Trophoblast cell (in vitro differentiated cells and primary cell): ENCODE results near the gene PANK4.

Source experiments
- DNase-seq, 2 donors: peaks; one replicate each; pipeline ENCODE4 v3.0.0-alpha.2; 2016
- H2AFZ ChIP-seq: 2 replicates; pipeline ENCODE4 v1.6.1; 2013; ENCODE audit warnings: low read length, moderate library complexity, mild to moderate bottlenecking; ENCODE audit not compliant: insufficient read depth, poor library complexity
- H2AK5ac ChIP-seq: 2 replicates; pipeline ENCODE4 v1.6.1; 2013; ENCODE audit warnings: mild to moderate bottlenecking, low read length
- H2BK120ac ChIP-seq: 2 replicates; pipeline ENCODE4 v1.6.1; 2013; ENCODE audit warnings: low read length, mild to moderate bottlenecking, moderate library complexity; ENCODE audit not compliant: insufficient read depth, poor library complexity
- H2BK12ac ChIP-seq: 2 replicates; pipeline ENCODE4 v1.6.1; 2013; ENCODE audit warnings: mild to moderate bottlenecking, low read length, moderate library complexity
- H2BK5ac ChIP-seq: 2 replicates; pipeline ENCODE4 v1.6.1; 2013; ENCODE audit warnings: low read length, low read depth, moderate library complexity, mild to moderate bottlenecking; ENCODE audit not compliant: poor library complexity
- H3K14ac ChIP-seq: 2 replicates; pipeline ENCODE4 v1.6.1; 2013; ENCODE audit warnings: mild to moderate bottlenecking, low read length
- H3K18ac ChIP-seq: 2 replicates; pipeline ENCODE4 v1.6.1; 2013; ENCODE audit warnings: mild to moderate bottlenecking, low read length
- H3K23ac ChIP-seq: 2 replicates; pipeline ENCODE4 v1.6.1; 2013; ENCODE audit warnings: low read length
- H3K27ac ChIP-seq: 2 replicates; pipeline ENCODE4 v1.5.1; 2013; ENCODE audit warnings: low read depth, mild to moderate bottlenecking, inconsistent platforms, low read length, moderate library complexity
- H3K27me3 ChIP-seq: 2 replicates; pipeline ENCODE4 v1.6.1; 2013; ENCODE audit warnings: inconsistent platforms, mild to moderate bottlenecking, low read length, moderate library complexity; ENCODE audit not compliant: insufficient read depth
- H3K36me3 ChIP-seq, 2 experiments: 1 replicate in 1 of 2; 2 replicates in 1 of 2; pipeline ENCODE4 v1.6.1; 2013; ENCODE audit warnings: low read length in 2 of 2, mild to moderate bottlenecking in 2 of 2, moderate library complexity in 1 of 2; ENCODE audit not compliant: insufficient read depth in 2 of 2, control insufficient read depth in 1 of 2
- H3K4ac ChIP-seq: 2 replicates; pipeline ENCODE4 v1.6.1; 2013; ENCODE audit warnings: low read depth, mild to moderate bottlenecking, low read length, moderate library complexity
- H3K4me1 ChIP-seq, 2 experiments: 1 replicate in 1 of 2; 2 replicates in 1 of 2; pipeline ENCODE4 v1.6.1; 2013; ENCODE audit warnings: low read length in 2 of 2, mild to moderate bottlenecking in 2 of 2, moderate library complexity in 1 of 2; ENCODE audit not compliant: insufficient read depth in 2 of 2, control insufficient read depth in 1 of 2
- H3K4me2 ChIP-seq: 2 replicates; pipeline ENCODE4 v1.6.1; 2013; ENCODE audit warnings: inconsistent platforms, mild to moderate bottlenecking, low read length, moderate library complexity
- H3K4me3 ChIP-seq: 2 replicates; pipeline ENCODE4 v1.5.1; 2013; ENCODE audit warnings: mild to moderate bottlenecking, low read depth, low read length, inconsistent platforms
- H3K79me1 ChIP-seq: one replicate; pipeline ENCODE4 v1.6.1; 2013; ENCODE audit warnings: low read length
- H3K79me2 ChIP-seq: 2 replicates; pipeline ENCODE4 v1.6.1; 2013; ENCODE audit warnings: low read length, mild to moderate bottlenecking; ENCODE audit not compliant: control insufficient read depth, insufficient read depth, poor library complexity
- H3K9ac ChIP-seq: 2 replicates; pipeline ENCODE4 v1.6.1; 2013; ENCODE audit warnings: mild to moderate bottlenecking, low read length
- H3K9me3 ChIP-seq: 2 replicates; pipeline ENCODE4 v1.6.1; 2013; ENCODE audit warnings: low read depth, mild to moderate bottlenecking, control low read depth, inconsistent platforms, low read length; ENCODE audit not compliant: insufficient read depth
- H4K12ac ChIP-seq: 2 replicates; pipeline ENCODE4 v1.6.1; 2013; ENCODE audit warnings: low read depth, mild to moderate bottlenecking, low read length, moderate library complexity
- H4K8ac ChIP-seq: 2 replicates; pipeline ENCODE4 v1.6.1; 2013; ENCODE audit warnings: low read depth, mild to moderate bottlenecking, low read length, moderate library complexity
- H4K91ac ChIP-seq: one replicate; pipeline ENCODE4 v1.6.1; 2013; ENCODE audit warnings: low read depth, mild to moderate bottlenecking, low read length, moderate library complexity
- WGBS: extraction: QIAGEN DNeasy Blood & Tissue Kit; methylation state at CpG from one replicate; pipeline ENCODE4 v1.1.7; 2013; ENCODE audit warnings: missing lambda C conversion rate; ENCODE audit not compliant: insufficient read length, insufficient coverage; ENCODE audit errors: extremely low coverage; 5-methylcytosine and 5-hydroxymethylcytosine counted together

Gene PANK4

DNA sequence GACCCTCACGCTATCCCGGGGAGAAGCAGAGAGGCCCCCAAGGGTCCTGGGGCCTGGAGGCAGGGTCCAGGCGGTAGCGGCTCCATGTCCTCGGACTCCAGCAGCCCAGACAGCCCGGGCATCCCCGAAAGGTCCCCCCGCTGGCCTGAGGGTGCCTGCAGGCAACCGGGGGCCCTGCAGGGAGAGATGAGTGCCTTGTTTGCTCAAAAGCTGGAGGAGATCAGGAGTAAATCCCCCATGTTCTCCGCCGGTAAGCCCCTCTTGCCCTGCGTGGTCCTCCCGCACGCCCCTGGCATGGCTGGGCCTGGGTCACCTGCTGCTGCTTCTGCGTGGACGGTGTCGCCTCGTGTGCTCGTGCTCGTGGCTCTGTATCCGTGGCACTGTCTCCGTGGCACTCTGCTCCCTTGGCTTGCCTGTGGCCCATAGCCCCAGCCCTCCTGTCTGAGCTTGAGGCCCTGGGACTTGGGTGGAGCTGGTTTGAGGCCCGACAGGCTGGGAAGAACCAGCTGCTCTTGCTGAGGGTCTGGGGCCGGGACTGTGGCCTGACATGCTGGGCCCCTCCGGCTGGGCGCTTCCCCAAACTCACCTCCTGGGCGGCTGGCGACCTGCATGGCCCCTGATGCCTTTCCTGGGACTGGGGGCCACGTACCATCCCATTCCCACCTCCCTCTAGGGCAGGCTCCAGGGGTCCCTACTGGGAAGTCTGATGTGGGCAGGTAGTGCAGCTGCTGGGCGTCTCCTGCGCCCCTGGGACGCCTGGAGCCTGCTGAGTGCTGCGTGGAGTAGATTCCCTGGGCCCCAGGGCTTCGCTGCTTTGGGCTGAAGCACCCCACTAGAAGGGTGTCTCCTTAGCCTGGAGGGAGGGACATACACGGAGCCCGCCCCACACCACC is 23.5 kb downstream of the PANK4 start:
- Histone ChIP-seq H2BK12ac (no peak overlapping the region), H3K4ac (no peak overlapping the region), H3K18ac (no peak overlapping the region), H3K27ac (no peak overlapping the region), H4K91ac (no peak overlapping the region), H3K36me3 (peaks cover 2 to 6% of the 10 kb centered on the region in 2 experiments), H3K9me3 (peaks cover 5% of the 10 kb centered on the region), H3K27me3 (no peaks in the 10 kb centered on the region), H2AFZ (no peak overlapping the region), H3K14ac (no peak overlapping the region), H2AK5ac (no peak overlapping the region), H3K4me2 (no peak overlapping the region), H3K79me2 (no peaks in the 10 kb centered on the region), H4K12ac (no peak overlapping the region), H3K4me1 (no peaks in the 10 kb centered on the region), H2BK5ac (no peak overlapping the region), H3K79me1 (no peaks in the 10 kb centered on the region), H3K9ac (no peak overlapping the region), H3K23ac (no peak overlapping the region), H4K8ac (no peak overlapping the region), H3K4me3 (peak overlapping the region; percentile 30), H2BK120ac (no peak overlapping the region)
- no CpG with 5 or more reads among the region's 36 CpGs for WGBS
- no peak for DNase-seq

GRCh38 chr1:2502210-2502609 is 24.2 kb downstream of the PANK4 start:
- no peak overlapping the region for H3K14ac ChIP-seq
- H3K4ac ChIP-seq = no peak overlapping the region
- H3K27ac ChIP-seq = no peak overlapping the region
- no peaks in the 10 kb centered on the region for H3K4me1 ChIP-seq
- no peaks in the 10 kb centered on the region for H3K79me2 ChIP-seq
- no peak overlapping the region for H4K91ac ChIP-seq
- H3K4me2 ChIP-seq = no peak overlapping the region
- no peak for DNase-seq
- H3K36me3 ChIP-seq = no peaks in the 10 kb centered on the region
- no peak overlapping the region for H2AFZ ChIP-seq
- no peak overlapping the region for H2BK120ac ChIP-seq
- H4K12ac ChIP-seq = no peak overlapping the region
- H2BK5ac ChIP-seq = no peak overlapping the region
- WGBS = no CpG with 5 or more reads among the region's 34 CpGs
- H2BK12ac ChIP-seq = no peak overlapping the region
- no peak overlapping the region for H2AK5ac ChIP-seq
- H3K27me3 ChIP-seq = no peaks in the 10 kb centered on the region
- H3K79me1 ChIP-seq = no peaks in the 10 kb centered on the region
- H3K23ac ChIP-seq = no peak overlapping the region
- no peak overlapping the region for H4K8ac ChIP-seq
- H3K18ac ChIP-seq = no peak overlapping the region
- H3K9ac ChIP-seq = no peak overlapping the region
- H3K4me3 ChIP-seq = no peak overlapping the region
- H3K9me3 ChIP-seq = peaks cover 5% of the 10 kb centered on the region

DNA sequence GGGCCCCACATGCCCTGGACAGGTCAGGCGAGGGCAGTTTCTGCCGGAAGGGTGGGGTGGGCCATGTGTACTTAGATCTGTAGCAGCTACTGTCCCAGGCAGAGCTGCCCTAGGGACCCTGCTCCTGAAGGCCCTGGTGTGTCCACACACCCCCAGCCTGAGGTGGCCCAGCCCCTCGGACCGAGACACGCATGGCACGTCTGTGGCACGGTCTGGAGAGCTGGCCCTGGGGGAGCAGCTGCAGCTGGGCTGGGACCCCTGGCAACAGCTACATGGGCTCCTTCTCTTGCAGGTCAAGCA is 24.6 kb downstream of the PANK4 start:
- Histone ChIP-seq H2BK12ac (no peak overlapping the region), H3K4me2 (no peak overlapping the region), H3K18ac (no peak overlapping the region), H2BK5ac (no peak overlapping the region), H3K79me1 (no peaks in the 10 kb centered on the region), H3K23ac (no peak overlapping the region), H3K27ac (no peak overlapping the region), H3K4me1 (no peaks in the 10 kb centered on the region), H3K36me3 (no peaks in the 10 kb centered on the region), H4K8ac (no peak overlapping the region), H3K9ac (no peak overlapping the region), H2AFZ (no peak overlapping the region), H4K12ac (no peak overlapping the region), H3K4me3 (no peak overlapping the region), H2AK5ac (no peak overlapping the region), H3K27me3 (no peaks in the 10 kb centered on the region), H3K14ac (no peak overlapping the region), H4K91ac (no peak overlapping the region), H3K4ac (no peak overlapping the region), H3K79me2 (no peaks in the 10 kb centered on the region), H3K9me3 (peaks cover 5% of the 10 kb centered on the region), H2BK120ac (no peak overlapping the region)
- WGBS = no CpG with 5 or more reads among the region's 7 CpGs
- no peak for DNase-seq

DNA sequence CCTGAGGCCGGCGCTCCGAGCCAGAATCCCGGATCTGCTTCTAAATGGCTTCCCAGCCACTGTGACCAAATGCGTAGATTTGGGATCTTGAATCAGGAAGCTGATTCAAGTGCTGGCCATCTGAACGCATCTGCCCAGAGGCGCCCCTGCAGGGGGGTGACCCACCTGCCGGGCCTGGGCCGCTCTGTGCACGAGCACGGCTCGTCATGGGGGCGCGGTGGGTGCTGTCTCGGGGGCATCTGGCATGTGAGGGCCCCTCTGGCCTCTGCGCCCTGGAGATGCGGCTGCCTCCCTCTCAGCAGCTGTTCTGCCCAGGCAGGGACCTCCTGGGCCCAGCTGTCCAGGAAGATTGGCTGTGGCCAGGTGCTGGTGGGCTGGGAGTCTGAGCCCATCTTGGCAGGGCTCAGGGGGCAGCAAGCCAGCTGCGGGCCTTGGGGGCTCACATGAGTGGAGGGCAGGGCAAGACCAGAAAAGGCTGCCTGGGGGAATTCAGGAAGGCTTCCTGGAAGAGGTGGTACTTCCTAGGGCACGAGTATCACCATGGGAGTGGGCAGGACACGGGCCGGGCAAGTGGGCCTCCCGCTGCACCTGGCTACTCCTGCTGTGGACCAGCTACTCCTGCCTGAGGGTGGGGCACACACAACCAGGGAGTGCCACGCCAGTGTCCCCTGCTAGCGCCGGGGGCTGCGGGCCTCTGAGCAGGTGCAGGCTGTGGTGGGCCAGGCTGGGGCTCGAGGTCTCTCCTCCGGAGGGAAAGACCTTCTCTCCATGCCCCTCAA is 25.2 kb downstream of the PANK4 start:
- H3K4me2 ChIP-seq = no peak overlapping the region
- no CpG with 5 or more reads among the region's 28 CpGs for WGBS
- H3K4me3 ChIP-seq = no peak overlapping the region
- H3K27me3 ChIP-seq = no peaks in the 10 kb centered on the region
- no peak overlapping the region for H3K23ac ChIP-seq
- no peak overlapping the region for H3K14ac ChIP-seq
- H3K4ac ChIP-seq = no peak overlapping the region
- no peak overlapping the region for H2BK5ac ChIP-seq
- H2BK12ac ChIP-seq = no peak overlapping the region
- H2AFZ ChIP-seq = no peak overlapping the region
- no peak overlapping the region for H3K18ac ChIP-seq
- no peak overlapping the region for H2AK5ac ChIP-seq
- peaks cover 5% of the 10 kb centered on the region for H3K9me3 ChIP-seq
- no peaks in the 10 kb centered on the region for H3K79me1 ChIP-seq
- no peak overlapping the region for H2BK120ac ChIP-seq
- no peaks in the 10 kb centered on the region for H3K36me3 ChIP-seq
- no peak overlapping the region for H4K12ac ChIP-seq
- H3K27ac ChIP-seq = no peak overlapping the region
- no peaks in the 10 kb centered on the region for H3K4me1 ChIP-seq
- no peak overlapping the region for H4K8ac ChIP-seq
- H4K91ac ChIP-seq = no peak overlapping the region
- H3K9ac ChIP-seq = no peak overlapping the region
- H3K79me2 ChIP-seq = no peaks in the 10 kb centered on the region
- DNase-seq = no peak
